ENCODE results near the gene MBNL1. TPM values are rescaled to one million over a fixed set of nuclear protein-coding genes. Genes with fewer than 3 reads are reported as not detected.

The MBNL1 gene
- total RNA-seq, 4 donors from 2014 or later, result 353 to 653 (median 495) TPM

DNA sequence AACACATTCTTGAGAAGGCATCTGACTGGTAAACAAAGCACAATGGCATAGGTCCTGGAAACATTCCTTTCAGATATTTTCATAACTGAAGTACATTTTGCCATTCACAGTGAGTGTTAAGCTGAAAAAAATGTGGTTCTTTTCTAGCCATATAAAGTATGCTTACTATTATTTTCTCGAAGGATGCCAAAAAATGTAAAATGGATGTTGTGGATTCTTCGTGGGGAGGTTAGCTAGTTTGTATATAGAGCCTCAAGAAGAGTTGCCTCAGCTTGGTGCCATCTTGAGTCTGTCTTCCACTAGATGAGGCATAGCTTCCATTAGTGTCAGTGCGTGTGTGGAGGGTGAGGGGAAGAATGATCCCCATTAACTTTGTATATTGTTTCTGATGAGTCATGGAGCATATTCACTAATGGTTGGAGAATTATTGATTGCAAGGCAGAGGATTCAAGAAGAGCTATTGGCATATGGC is 4.1 kb downstream of the MBNL1 start:
- no peak for TF ChIP-seq POLR2A (IDR thresholded peaks at IDR 0.05)
- TF ChIP-seq EP300 (IDR thresholded peaks at IDR 0.05), result peak in 1 of 2 donors; percentile 12
- Histone ChIP-seq H3K9me3 (no peaks in the 10 kb centered on the region), H3K36me3 (no peaks in the 10 kb centered on the region), H3K27ac (peak overlapping the region in 3 of 4 donors; percentile 99 to 100 (median 99)), H3K4me1 (peaks cover under 1 to 58% (median 53%) of the 10 kb centered on the region in 4 donors), H3K4me3 (peak overlapping the region in 2 of 4 donors; percentile 2 to 93), H3K27me3 (no peaks in the 10 kb centered on the region)
- DNase-seq (ENCODE audit: low spot score in 2 of 2), result no peak
- WGBS, 2 donors, result 17 to 25% methylated on average over 3 of the region's 3 CpGs

DNA sequence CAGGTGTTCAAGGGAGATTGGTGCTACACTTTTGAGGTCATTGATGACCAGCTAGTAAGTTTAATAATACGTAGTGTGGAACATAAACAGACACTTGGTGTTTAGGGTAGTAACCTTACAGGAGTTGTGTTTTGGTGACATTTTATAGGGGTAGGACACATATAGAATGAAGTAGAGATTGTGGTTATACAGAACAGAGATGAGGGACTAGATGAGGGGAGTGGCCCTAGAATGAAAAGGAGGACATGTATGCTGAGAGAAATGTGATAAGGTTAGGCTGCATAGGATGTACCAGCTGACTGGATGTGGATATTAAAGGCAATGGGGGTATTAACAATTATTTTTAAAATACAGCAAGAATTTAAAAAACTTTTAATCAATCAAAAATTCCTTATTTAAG is 8.0 kb downstream of the MBNL1 start:
- DNase-seq (ENCODE audit: low spot score in 2 of 2), result no peak
- no peaks in the 10 kb centered on the region for H3K27me3 ChIP-seq
- no peaks in the 10 kb centered on the region for H3K9me3 ChIP-seq
- peak overlapping the region in 3 of 4 donors; percentile 27 to 58 (median 29) for H3K27ac ChIP-seq
- 91 to 92% methylated on average over 1 of the region's 1 CpG for WGBS, 2 donors
- H3K36me3 ChIP-seq, result no peaks in the 10 kb centered on the region
- no peak overlapping the region for H3K4me3 ChIP-seq
- peaks cover 2 to 94% (median 84%) of the 10 kb centered on the region in 4 donors for H3K4me1 ChIP-seq
- TF ChIP-seq, protein P1, sequence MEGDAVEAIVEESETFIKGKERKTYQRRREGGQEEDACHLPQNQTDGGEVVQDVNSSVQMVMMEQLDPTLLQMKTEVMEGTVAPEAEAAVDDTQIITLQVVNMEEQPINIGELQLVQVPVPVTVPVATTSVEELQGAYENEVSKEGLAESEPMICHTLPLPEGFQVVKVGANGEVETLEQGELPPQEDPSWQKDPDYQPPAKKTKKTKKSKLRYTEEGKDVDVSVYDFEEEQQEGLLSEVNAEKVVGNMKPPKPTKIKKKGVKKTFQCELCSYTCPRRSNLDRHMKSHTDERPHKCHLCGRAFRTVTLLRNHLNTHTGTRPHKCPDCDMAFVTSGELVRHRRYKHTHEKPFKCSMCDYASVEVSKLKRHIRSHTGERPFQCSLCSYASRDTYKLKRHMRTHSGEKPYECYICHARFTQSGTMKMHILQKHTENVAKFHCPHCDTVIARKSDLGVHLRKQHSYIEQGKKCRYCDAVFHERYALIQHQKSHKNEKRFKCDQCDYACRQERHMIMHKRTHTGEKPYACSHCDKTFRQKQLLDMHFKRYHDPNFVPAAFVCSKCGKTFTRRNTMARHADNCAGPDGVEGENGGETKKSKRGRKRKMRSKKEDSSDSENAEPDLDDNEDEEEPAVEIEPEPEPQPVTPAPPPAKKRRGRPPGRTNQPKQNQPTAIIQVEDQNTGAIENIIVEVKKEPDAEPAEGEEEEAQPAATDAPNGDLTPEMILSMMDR (IDR thresholded peaks at IDR 0.05), result no peak
- TF ChIP-seq EP300 (IDR thresholded peaks at IDR 0.05) (no peak), POLR2A (IDR thresholded peaks at IDR 0.05) (no peak)

DNA sequence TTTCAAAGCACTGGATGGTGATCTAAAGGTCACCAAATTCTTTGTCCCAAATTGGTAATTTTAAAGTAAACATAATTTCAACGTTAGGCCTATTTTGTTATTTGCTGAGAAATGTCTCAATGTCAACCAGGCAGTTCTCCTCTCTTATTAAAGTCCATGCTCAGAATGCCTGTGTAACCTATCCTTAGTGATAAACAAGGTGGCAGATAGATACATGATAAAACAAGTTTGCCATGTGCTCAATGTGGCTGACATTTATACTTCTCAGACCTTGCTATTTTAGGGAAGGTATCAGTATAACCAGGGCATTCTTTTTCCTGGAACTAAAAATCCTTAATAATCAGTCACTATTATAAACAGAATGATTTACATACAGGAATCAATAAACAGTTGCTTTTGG is 8.5 kb downstream of the MBNL1 start:
- WGBS, 2 donors, result 8 to 13% methylated on average over 1 of the region's 1 CpG
- peaks cover 2 to 96% (median 85%) of the 10 kb centered on the region in 4 donors for H3K4me1 ChIP-seq
- peak overlapping the region in 3 of 4 donors; percentile 27 to 58 (median 29) for H3K27ac ChIP-seq
- H3K9me3 ChIP-seq, result no peaks in the 10 kb centered on the region
- no peaks in the 10 kb centered on the region for H3K27me3 ChIP-seq
- no peak overlapping the region for H3K4me3 ChIP-seq
- DNase-seq (ENCODE audit: low spot score in 2 of 2), result no peak
- H3K36me3 ChIP-seq, result no peaks in the 10 kb centered on the region
- TF ChIP-seq POLR2A (IDR thresholded peaks at IDR 0.05) (no peak), EP300 (IDR thresholded peaks at IDR 0.05) (no peak)
- TF ChIP-seq, protein P1 (IDR thresholded peaks at IDR 0.05), result no peak

DNA sequence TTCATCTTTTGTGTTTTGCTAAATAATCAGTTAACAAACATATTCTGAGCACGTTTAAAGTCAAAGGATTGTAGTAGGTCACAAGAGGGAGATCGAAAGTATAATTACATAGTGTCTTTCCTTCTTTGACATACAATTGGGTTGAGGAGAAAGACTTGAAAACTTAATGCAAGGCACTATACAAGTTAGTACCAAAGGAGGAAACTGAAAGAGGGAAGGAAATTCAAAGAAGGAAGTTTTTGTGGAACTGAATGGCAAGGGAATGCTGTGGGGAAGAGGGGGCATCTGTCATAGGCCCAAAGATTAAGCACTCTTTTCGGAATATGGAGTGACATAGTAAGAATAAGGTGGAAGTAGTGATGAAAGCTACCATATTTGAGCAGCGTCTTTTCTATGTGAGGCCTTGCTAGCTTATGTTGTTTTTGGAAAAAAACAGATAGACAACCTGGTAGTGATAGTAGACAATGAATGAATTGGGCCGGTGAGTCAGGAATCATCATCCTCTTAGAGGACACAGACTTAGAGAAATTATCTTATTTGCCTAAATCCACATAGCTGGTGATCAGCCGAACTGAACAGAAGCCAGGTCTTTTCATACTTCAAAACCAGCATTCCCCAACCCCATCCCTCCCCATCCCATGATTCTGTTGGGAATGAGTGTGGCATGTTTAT is 10.2 kb downstream of the MBNL1 start:
- H3K4me3 ChIP-seq, result no peak overlapping the region
- TF ChIP-seq EP300 (IDR thresholded peaks at IDR 0.05), result peak in 1 of 2 donors; percentile 48
- no peak for TF ChIP-seq POLR2A (IDR thresholded peaks at IDR 0.05)
- TF ChIP-seq, protein P1 (IDR thresholded peaks at IDR 0.05), result no peak
- WGBS, 2 donors, result 52 to 54% methylated on average over 6 of the region's 6 CpGs
- peaks cover 2 to 96% (median 86%) of the 10 kb centered on the region in 4 donors for H3K4me1 ChIP-seq
- H3K27me3 ChIP-seq, result no peaks in the 10 kb centered on the region
- H3K36me3 ChIP-seq, result no peaks in the 10 kb centered on the region
- peak overlapping the region in 2 of 4 donors; percentile 40 to 61 for H3K27ac ChIP-seq
- no peaks in the 10 kb centered on the region for H3K9me3 ChIP-seq
- no peak for DNase-seq (ENCODE audit: low spot score in 2 of 2)

DNA sequence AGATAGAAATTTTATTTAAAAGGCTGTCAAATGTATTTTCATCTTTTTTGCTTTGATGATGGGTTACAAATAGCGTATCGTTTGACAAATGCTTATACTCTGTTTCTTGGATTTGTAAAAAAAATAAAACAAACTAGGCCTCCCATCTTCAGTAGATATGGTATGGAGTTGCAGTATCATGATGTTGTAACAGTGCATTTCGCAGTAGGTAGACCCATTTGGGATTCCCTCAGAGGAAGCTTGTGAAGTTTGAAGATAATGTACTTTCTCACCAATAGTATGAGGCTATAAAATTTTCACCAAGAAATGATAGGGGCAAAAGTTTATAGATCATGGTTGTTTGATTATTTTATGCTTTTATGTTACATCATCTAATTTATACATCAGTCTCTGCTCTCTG is 10.8 kb downstream of the MBNL1 start:
- no peaks in the 10 kb centered on the region for H3K9me3 ChIP-seq
- no peak for DNase-seq (ENCODE audit: low spot score in 2 of 2)
- H3K4me3 ChIP-seq, result no peak overlapping the region
- H3K27ac ChIP-seq, result peak overlapping the region in 3 of 4 donors; percentile 40 to 61 (median 48)
- no peaks in the 10 kb centered on the region for H3K27me3 ChIP-seq
- H3K36me3 ChIP-seq, result no peaks in the 10 kb centered on the region
- 83 to 89% methylated on average over 3 of the region's 3 CpGs for WGBS, 2 donors
- H3K4me1 ChIP-seq, result peaks cover 2 to 96% (median 84%) of the 10 kb centered on the region in 4 donors
- TF ChIP-seq POLR2A (IDR thresholded peaks at IDR 0.05), result no peak
- TF ChIP-seq, protein P1 (IDR thresholded peaks at IDR 0.05), result no peak
- no peak for TF ChIP-seq EP300 (IDR thresholded peaks at IDR 0.05)

Data from tibial nerve (tissue), 4 donors.